Activated CD4-positive, alpha-beta T cell treated with anti-CD3 and anti-CD28 coated beads, Interleukin-2, amount 10 ng/mL, durations not matched to agents 7 days and 5 days (primary cell): ENCODE data around the gene TRIM72. TPM values are rescaled to one million over a fixed set of nuclear protein-coding genes. Genes with fewer than 3 reads are reported as not detected.

Experiments
- CTCF ChIA-PET: fragments of 350-600 bp; sonication (Branson Sonifier 250); formaldehyde crosslinking; loops from one replicate; lab custom pipeline; 2021; ENCODE audit warnings: antibody characterized with exemption; lab: Charles Lee
- POLR2A ChIA-PET: fragments of 350-600 bp; sonication (Branson Sonifier 250); formaldehyde crosslinking; loops from one replicate; lab custom pipeline; 2021; ENCODE audit warnings: antibody characterized with exemption; lab: Charles Lee
- DNase-seq: peaks from one replicate; pipeline ENCODE4 v3.0.0-alpha.2; 2020
- H3K27ac Mint-ChIP-seq: one replicate; pipeline ENCODE4 v1.8.0; 2021; ENCODE audit warnings: mild to moderate bottlenecking, moderate library complexity, mixed read lengths
- H3K27me3 Mint-ChIP-seq: one replicate; pipeline ENCODE4 v1.8.0; 2021; ENCODE audit warnings: mixed read lengths
- H3K36me3 Mint-ChIP-seq: one replicate; pipeline ENCODE4 v1.8.0; 2021; ENCODE audit warnings: low read depth, mixed read lengths
- H3K4me1 Mint-ChIP-seq: one replicate; pipeline ENCODE4 v1.8.0; 2021; ENCODE audit warnings: mixed read lengths
- H3K4me3 Mint-ChIP-seq: one replicate; pipeline ENCODE4 v1.8.0; 2021; ENCODE audit warnings: mild to moderate bottlenecking, moderate library complexity, mixed read lengths
- H3K9me3 Mint-ChIP-seq: one replicate; pipeline ENCODE4 v1.8.0; 2021; ENCODE audit warnings: mixed read lengths
- total RNA-seq, 2 experiments: library from RNA; stranded (reverse); gene quantifications; one replicate each; pipeline ENCODE4 v1.2.3, GENCODE V29; 2021

The TRIM72 gene
- total RNA-seq, 2 experiments from 2014 or later: not detected

- CTCF ChIA-PET: no interaction called here
- peak overlapping the region; percentile 87 for H3K27ac Mint-ChIP-seq
Measured at GRCh38 chr16:31250782-31251384, 37.0 kb downstream of the TRIM72 start.

GRCh38 chr16:31251435-31251834 is 37.5 kb downstream of the TRIM72 start:
- Mint-ChIP-seq H3K4me1 (peaks cover 54% of the 10 kb centered on the region), H3K27me3 (no peaks in the 10 kb centered on the region), H3K36me3 (peaks cover 20% of the 10 kb centered on the region), H3K4me3 (no peak overlapping the region), H3K27ac (peak overlapping the region; percentile 87), H3K9me3 (no peaks in the 10 kb centered on the region)
- no peak for DNase-seq
- POLR2A ChIA-PET: no interaction called here
- CTCF ChIA-PET: interaction anchor here (0.6 to 1.6 kb wide), 2 partner anchors 8 to 90 kb away, joined by 3 to 5 read pairs; no protein-coding TSS in a partner anchor

More at GRCh38 chr16:31250782-31251384, 37.0 kb downstream of the TRIM72 start:
- no peaks in the 10 kb centered on the region for H3K9me3 Mint-ChIP-seq
- peaks cover 1% of the 10 kb centered on the region for H3K27me3 Mint-ChIP-seq
- POLR2A ChIA-PET: interaction anchor here (0.6 kb wide), 1 partner anchor 43 kb away, joined by 3 read pairs; no protein-coding TSS in a partner anchor
- peaks cover 54% of the 10 kb centered on the region for H3K4me1 Mint-ChIP-seq
- peak; percentile 22 for DNase-seq
- peaks cover 20% of the 10 kb centered on the region for H3K36me3 Mint-ChIP-seq
- peak overlapping the region; percentile 6 for H3K4me3 Mint-ChIP-seq

- H3K36me3 Mint-ChIP-seq: peaks cover 20% of the 10 kb centered on the region
- peak overlapping the region; percentile 86 for H3K27ac Mint-ChIP-seq
- peak; percentile 45 for DNase-seq
- peaks cover 54% of the 10 kb centered on the region for H3K4me1 Mint-ChIP-seq
- H3K27me3 Mint-ChIP-seq: no peaks in the 10 kb centered on the region
- POLR2A ChIA-PET: no interaction called here
- CTCF ChIA-PET: interaction anchor here (0.6 to 1.8 kb wide), 4 partner anchors 10 to 45 kb away, joined by 3 to 5 read pairs (median 4); no protein-coding TSS in a partner anchor
- peak overlapping the region; percentile 57 for H3K4me3 Mint-ChIP-seq
- H3K9me3 Mint-ChIP-seq: no peaks in the 10 kb centered on the region
Measured at GRCh38 chr16:31253642-31254045, 39.7 kb downstream of the TRIM72 start.

GRCh38 chr16:31256466-31256865 is 42.5 kb downstream of the TRIM72 start:
- peaks cover 13% of the 10 kb centered on the region for H3K36me3 Mint-ChIP-seq
- H3K9me3 Mint-ChIP-seq: no peaks in the 10 kb centered on the region
- H3K4me3 Mint-ChIP-seq: no peak overlapping the region
- no peaks in the 10 kb centered on the region for H3K27me3 Mint-ChIP-seq
- no peak overlapping the region for H3K27ac Mint-ChIP-seq
- DNase-seq: no peak
- ChIA-PET CTCF (interaction anchor here (0.6 to 0.9 kb wide), 4 partner anchors 19 to 611 kb away, joined by 3 to 4 read pairs (median 3); no protein-coding TSS in a partner anchor), POLR2A (interaction anchor here (0.6 kb wide), 1 partner anchor 10 kb away, joined by 7 read pairs; no protein-coding TSS in a partner anchor)
- H3K4me1 Mint-ChIP-seq: peaks cover 56% of the 10 kb centered on the region

- H3K4me1 Mint-ChIP-seq: peaks cover 52% of the 10 kb centered on the region
- H3K36me3 Mint-ChIP-seq: peaks cover 11% of the 10 kb centered on the region
Measured at GRCh38 chr16:31258366-31258765, 44.4 kb downstream of the TRIM72 start.

DNA sequence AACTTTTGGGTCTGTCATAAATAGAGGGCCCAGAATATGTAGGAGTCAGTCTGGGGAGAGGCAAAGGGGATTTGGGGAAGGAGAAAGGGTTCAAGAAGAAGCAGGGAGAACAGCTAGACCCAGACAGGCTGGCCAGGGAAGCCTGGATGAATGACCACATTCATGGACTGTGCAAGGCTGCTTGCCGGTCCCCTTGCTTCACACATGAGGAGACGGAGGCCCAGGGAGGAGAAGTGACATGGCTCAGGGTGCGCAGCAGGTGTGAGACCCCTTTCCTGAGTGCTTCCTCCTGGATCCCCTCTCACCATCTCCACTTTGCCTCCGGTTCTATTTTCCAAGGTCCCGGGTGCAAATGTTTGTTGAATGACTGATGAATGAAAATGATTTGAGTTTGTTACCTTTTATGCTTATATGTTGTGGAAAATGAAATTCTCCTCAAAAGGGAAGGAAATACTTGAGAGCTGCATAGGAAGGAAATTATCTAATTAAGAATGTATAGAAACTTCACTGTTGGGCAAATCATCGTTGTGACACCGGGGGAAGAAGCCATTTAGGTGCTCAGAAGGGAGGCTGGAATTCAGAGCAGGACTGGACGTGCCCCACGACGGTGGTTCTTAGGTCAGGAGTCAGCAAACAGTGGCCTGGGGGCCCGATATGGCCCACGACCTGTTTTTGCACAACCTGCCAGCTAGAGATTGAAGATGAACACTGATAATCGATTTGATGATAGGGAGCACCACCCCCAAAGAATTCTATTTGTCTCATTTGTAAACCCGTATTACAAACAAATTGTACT is 46.4 kb downstream of the TRIM72 start:
- Mint-ChIP-seq H3K9me3 (no peaks in the 10 kb centered on the region), H3K27ac (peak overlapping the region; percentile 83), H3K4me3 (peak overlapping the region; percentile 58), H3K4me1 (peaks cover 42% of the 10 kb centered on the region), H3K27me3 (no peaks in the 10 kb centered on the region), H3K36me3 (peaks cover 10% of the 10 kb centered on the region)
- POLR2A ChIA-PET: no interaction called here
- DNase-seq: no peak
- CTCF ChIA-PET: interaction anchor here (0.5 kb wide), 1 partner anchor 36 kb away, joined by 3 read pairs; no protein-coding TSS in a partner anchor

More at GRCh38 chr16:31258366-31258765, 44.4 kb downstream of the TRIM72 start:
- ChIA-PET CTCF (interaction anchor here (0.6 to 1.6 kb wide), 4 partner anchors 10 to 303 kb away, joined by 3 to 4 read pairs (median 4); no protein-coding TSS in a partner anchor), POLR2A (no interaction called here)
- Mint-ChIP-seq H3K9me3 (no peaks in the 10 kb centered on the region), H3K4me3 (no peak overlapping the region), H3K27ac (no peak overlapping the region), H3K27me3 (no peaks in the 10 kb centered on the region)
- DNase-seq: no peak

DNA sequence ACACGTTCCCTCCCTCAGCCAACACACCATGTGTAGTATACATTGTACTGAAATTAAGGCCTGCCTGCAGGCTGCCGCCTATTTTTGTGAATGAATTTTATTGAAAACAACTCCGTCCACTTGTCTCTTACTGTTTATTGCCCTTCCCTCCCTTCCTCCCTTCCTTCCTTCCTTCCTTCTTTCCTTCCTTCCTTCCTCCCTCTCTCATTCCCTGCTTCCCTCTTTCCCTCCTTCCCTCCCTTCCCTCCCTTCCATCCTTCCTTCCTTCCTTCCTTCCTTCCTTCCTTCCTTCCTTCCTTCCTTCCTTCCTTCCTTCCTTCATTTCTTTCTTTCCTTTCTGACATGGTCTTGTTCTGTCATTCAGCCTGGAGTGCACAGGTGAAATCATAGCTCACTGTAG is 48.2 kb downstream of the TRIM72 start:
- no peaks in the 10 kb centered on the region for H3K27me3 Mint-ChIP-seq
- H3K9me3 Mint-ChIP-seq: no peaks in the 10 kb centered on the region
- H3K4me3 Mint-ChIP-seq: no peak overlapping the region
- no peak overlapping the region for H3K27ac Mint-ChIP-seq
- CTCF ChIA-PET: interaction anchor here (0.7 kb wide), 1 partner anchor 128 kb away, joined by 4 read pairs; no protein-coding TSS in a partner anchor
- peaks cover 11% of the 10 kb centered on the region for H3K36me3 Mint-ChIP-seq
- POLR2A ChIA-PET: no interaction called here
- DNase-seq: no peak
- peaks cover 49% of the 10 kb centered on the region for H3K4me1 Mint-ChIP-seq

GRCh38 chr16:31265329-31266245 is 51.7 kb downstream of the TRIM72 start:
- H3K27ac Mint-ChIP-seq: peak overlapping the region; percentile 46
- ChIA-PET CTCF (interaction anchor here (1.5 to 1.8 kb wide), 2 partner anchors 10 to 38 kb away, joined by 4 to 8 read pairs; no protein-coding TSS in a partner anchor), POLR2A (no interaction called here)
- peaks cover 46% of the 10 kb centered on the region for H3K4me1 Mint-ChIP-seq
- H3K27me3 Mint-ChIP-seq: no peaks in the 10 kb centered on the region
- DNase-seq: peak; percentile 21
- H3K9me3 Mint-ChIP-seq: no peaks in the 10 kb centered on the region
- H3K4me3 Mint-ChIP-seq: no peak overlapping the region
- H3K36me3 Mint-ChIP-seq: peaks cover 18% of the 10 kb centered on the region

DNA sequence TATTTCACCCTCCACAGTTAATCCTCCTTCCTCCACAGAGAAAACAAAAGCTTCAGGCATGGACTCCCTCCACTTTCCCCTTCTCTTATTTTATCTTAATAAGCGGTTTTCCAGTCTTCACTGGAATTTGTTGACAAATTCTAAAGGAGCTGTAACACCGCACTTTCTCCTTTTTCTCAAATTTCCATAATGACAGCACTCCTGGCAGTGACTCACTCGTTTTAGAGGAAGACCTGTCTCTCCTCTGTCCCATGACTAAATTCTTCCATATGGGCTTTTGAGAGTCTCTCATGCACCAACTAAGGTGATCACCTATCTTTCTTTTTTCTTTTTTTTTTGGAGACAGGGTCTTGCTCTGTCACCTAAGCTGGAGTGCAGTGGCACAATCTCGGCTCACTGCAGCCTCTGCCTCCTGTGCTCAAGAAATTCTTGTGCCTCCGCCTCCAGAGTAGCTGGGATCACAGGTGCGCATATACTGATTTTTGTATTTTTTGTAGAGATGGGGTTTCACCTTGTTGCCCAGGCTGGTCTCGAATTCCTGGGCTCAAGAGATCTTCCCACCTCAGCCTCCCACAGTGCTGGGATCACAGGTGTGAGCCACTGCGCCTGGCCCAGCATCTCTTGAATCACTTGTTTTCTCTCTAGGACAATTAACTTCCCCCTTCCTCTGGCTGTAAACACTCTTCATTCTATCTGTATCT is 53.6 kb downstream of the TRIM72 start:
- ChIA-PET CTCF (interaction anchor here (1.2 to 1.8 kb wide), 4 partner anchors 8 to 154 kb away, joined by 3 to 8 read pairs (median 4); partner anchors contain the start of gene ITGAM), POLR2A (interaction anchor here (0.6 kb wide), 1 partner anchor 65 kb away, joined by 3 read pairs; no protein-coding TSS in a partner anchor)
- H3K27ac Mint-ChIP-seq: peak overlapping the region; percentile 43
- H3K27me3 Mint-ChIP-seq: no peaks in the 10 kb centered on the region
- no peak overlapping the region for H3K4me3 Mint-ChIP-seq
- no peak for DNase-seq
- peaks cover 16% of the 10 kb centered on the region for H3K36me3 Mint-ChIP-seq
- H3K4me1 Mint-ChIP-seq: peaks cover 31% of the 10 kb centered on the region
- no peaks in the 10 kb centered on the region for H3K9me3 Mint-ChIP-seq

- H3K4me3 Mint-ChIP-seq: no peak overlapping the region
- peaks cover 17% of the 10 kb centered on the region for H3K36me3 Mint-ChIP-seq
- CTCF ChIA-PET: interaction anchor here (0.9 to 2.4 kb wide), 5 partner anchors 9 to 154 kb away, joined by 3 to 7 read pairs (median 3); partner anchors contain the start of gene ITGAM
Measured at GRCh38 chr16:31268033-31268365, 54.1 kb downstream of the TRIM72 start.

GRCh38 chr16:31268891-31269290 is 55.0 kb downstream of the TRIM72 start:
- DNase-seq: no peak
- peaks cover 25% of the 10 kb centered on the region for H3K4me1 Mint-ChIP-seq
- H3K9me3 Mint-ChIP-seq: no peaks in the 10 kb centered on the region
- ChIA-PET POLR2A (no interaction called here), CTCF (interaction anchor here (0.9 to 2.4 kb wide), 4 partner anchors 8 to 61 kb away, joined by 3 to 7 read pairs (median 4); partner anchors contain the start of gene ITGAM)
- H3K36me3 Mint-ChIP-seq: peaks cover 18% of the 10 kb centered on the region
- H3K27ac Mint-ChIP-seq: no peak overlapping the region
- H3K4me3 Mint-ChIP-seq: no peak overlapping the region
- no peaks in the 10 kb centered on the region for H3K27me3 Mint-ChIP-seq

More at GRCh38 chr16:31268033-31268365, 54.1 kb downstream of the TRIM72 start:
- no peak for DNase-seq
- no peaks in the 10 kb centered on the region for H3K27me3 Mint-ChIP-seq
- H3K27ac Mint-ChIP-seq: peak overlapping the region; percentile 5
- H3K9me3 Mint-ChIP-seq: no peaks in the 10 kb centered on the region
- H3K4me1 Mint-ChIP-seq: peaks cover 29% of the 10 kb centered on the region
- POLR2A ChIA-PET: interaction anchor here (0.6 kb wide), 1 partner anchor 66 kb away, joined by 3 read pairs; no protein-coding TSS in a partner anchor
